ENCODE measurements around the gene ARHGAP4.
A peak's percentile ranks its signal among the peaks of the same experiment; 100 is the strongest.

Gene ARHGAP4

DNA sequence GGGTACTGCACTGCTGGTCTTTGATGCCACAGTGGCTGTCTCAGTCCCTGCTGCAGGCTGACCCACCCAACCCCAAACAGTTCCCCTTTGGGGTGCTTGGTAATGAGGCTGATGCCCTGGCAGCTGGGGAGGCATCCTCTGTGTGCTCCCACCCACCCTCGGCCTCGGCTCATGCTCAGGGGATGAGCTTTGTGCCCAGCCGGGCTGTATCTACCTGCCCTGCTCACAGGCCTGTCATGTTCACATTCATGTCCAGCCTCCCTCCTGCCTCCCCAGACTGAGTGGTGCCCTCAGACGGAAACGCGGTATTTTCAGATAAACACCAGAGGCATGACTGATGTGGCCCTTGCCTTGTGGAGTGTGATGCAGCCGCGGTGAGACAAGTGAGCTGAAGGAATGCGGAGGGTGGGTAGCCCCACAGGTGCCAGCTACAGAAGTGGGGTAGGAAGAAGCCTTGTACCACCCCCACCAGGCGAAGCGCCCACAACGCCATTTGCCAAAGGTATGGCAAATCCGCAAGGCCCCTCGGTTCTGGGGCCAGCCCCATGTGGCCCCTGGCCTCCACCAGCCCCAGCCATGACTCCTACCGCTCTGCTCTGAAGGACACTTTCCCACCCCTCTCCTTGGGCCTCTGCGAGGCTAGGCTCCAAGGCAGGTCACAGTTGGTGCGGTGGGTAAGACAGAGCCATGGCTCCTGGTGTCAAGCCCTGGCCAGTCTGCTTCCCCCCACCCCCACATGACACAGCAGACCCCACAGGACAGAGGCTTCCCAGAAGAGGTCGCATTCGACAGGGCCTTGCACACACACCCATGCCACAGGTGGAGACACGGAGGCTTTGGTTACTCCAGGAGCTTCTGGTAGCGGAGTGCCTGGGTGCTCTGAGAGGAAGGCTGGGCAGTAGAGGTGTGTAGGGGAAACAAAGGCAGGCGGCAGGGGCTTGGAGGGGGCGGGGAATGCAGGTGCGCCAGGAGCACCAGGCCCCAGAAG, 20.2 kb upstream of the ARHGAP4 start:
- DNase-seq (ENCODE audit: low spot score): no peak

DNA sequence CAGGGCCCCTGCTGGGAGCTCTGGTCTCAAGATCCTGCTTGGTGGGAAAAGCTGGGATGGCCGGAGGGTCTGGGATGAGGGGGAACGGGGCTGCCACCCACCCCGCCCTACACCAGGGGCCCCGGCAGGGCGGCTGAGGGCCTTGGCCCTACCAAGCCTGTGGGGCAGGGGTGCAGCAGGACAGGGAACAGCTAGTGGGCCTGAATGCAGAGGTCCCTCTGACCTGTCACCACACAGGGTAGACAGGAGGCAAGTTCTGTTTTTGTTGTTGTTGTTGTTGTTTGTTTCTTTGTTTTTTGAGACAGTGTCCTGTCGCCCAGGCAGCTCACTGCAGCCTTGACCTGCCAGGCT, 18.7 kb upstream of the ARHGAP4 start:
- DNase-seq (ENCODE audit: low spot score): no peak

DNA sequence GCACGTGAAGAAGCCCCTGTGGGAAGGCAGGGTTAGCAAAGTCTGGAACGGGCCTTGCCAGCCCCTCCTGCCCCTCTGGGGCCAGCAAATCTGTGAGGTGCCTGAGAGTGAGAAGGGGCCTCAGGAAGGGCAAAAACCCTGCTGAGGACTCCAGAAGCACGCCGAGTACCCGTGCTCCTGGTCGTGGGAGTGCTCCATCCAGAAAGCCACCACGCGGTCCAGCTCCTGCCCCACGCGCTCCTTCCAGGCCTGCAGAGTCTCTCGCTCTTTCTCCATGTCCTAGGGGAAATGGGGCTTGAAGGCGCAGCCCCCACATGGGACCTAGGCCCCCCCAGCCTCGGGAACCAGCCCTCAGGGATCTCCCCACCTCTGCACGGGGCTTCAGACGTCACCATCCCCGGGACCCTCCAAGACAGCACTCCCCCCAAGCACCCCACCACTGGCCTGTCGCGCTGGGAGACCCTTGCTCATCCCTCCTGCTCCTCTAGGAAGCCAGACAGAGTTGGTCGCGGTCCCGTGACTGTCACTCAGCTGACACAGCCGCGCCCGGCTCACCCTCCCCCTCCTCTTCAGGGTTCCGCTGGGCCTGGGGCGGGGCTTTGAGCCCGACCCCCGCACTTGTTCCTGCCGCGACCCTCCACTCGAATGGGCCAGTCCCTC, 18.2 kb upstream of the ARHGAP4 start, which contains the start of gene RENBP:
TSS of gene RENBP (minus strand) at position 504 of the 660 bp plus-strand sequence. CDS start at position 471, 33 bp downstream.
- no peak for DNase-seq (ENCODE audit: low spot score)

DNA sequence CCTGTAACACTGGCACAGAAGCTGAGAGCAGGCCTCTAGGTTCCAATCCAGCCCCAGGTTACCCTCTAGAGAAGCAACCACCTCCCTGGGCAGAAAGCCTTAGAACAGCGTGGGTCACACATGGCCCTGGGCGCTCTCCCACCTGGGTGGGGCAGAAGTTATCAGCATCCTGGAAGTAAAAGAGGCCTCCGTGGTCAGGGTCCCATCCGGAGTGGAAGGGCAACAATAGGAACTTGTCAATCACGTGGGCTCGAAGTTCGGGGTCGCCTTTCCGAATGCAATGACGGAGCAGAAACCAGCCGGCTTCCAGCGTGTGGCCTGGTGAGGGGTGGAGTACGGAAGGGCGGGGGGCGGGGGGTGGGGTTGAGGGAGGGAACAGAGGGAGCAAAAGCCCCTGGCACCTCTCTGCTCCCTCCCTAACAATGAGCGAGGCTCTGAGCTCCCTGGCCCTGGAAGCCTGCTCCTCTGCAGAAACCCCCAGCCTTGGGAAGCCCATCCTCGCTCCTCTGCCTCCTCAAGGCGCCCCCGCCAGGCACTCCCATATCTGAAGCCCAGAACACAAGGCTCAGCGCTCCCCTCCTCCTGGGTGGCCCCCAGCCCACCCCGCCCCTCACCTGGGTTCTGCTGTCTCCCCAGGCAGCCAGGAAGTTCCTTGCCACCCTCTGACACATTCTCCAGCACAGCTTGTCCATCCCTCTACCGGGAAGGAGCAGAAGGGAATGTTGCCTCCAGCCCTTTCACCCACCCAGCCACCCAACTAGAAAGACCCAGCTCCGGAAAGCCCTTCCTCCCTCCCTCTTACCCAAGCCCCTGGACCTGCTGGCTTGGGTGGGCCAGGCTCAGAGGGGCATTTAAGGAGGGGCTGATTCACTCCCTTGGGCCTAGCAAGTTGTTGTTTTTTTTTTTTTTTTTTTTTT, 15.5 kb upstream of the ARHGAP4 start:
- no peak for DNase-seq (ENCODE audit: low spot score)

DNA sequence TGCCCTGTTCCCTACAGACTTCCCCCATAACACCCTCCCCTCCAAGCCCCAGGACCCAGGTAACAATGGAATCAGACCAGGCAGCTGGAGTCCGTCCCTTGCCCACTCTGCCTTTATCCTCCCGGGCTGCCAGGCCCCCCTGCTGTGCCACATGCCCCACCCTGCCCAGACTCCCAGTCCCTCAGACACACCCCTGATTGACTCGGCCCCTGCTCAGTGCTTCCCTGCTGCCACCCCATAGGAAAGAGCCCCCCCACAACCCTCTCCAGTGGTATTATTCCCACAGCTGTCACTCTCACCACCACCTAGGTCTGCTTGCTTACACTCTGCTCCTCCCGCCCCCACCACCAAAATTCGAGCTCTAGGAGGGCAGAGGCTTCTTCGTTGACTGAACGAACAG, 13.5 kb upstream of the ARHGAP4 start:
- DNase-seq (ENCODE audit: low spot score): no peak

DNA sequence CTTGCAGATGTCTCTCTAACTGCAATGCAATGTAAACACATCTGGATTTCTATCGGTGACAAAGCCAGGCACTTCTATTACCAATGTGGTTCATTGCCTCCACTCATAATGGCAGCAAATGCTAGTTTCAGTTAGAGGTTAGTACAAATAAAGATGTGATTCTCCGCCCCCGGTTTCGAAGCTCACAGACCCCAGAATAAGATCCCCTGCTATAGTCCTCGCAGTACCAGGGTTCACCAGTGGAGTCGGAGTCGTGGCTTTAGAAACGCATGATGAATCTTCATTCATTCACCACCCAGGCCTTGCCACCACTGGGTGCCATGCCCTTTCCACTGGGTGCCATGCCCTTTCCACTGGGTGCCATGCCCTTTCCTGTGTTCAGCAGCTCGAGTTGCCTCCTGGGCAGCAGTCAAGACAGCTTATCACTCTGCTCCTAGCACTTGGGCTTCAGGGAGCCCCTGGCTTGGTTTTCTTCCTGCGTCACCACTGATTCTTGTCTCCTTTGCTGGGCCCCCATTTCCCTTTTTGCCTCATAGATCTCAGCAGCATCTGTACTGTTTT, 12.2 kb upstream of the ARHGAP4 start:
- no peak for DNase-seq (ENCODE audit: low spot score)

DNA sequence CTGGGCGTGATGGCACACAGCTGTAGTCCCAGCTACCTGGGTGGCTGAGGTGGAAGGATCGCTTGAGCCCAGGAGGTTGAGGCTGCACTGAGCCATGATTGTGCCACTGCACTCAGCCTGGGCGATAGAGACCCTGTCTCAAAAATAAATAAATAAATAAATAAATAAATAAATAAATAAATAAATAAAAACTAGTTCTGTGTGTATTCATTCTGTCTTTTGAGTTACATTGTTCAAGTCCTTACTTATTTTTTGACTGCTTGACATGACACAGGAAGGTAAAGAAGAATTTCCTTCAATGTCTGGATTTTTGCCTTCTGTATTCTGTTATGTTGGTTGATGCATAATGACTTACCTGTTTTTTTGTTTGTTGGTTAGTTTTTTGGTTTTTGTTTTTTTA, 11.0 kb upstream of the ARHGAP4 start:
- no peak for DNase-seq (ENCODE audit: low spot score)

DNA sequence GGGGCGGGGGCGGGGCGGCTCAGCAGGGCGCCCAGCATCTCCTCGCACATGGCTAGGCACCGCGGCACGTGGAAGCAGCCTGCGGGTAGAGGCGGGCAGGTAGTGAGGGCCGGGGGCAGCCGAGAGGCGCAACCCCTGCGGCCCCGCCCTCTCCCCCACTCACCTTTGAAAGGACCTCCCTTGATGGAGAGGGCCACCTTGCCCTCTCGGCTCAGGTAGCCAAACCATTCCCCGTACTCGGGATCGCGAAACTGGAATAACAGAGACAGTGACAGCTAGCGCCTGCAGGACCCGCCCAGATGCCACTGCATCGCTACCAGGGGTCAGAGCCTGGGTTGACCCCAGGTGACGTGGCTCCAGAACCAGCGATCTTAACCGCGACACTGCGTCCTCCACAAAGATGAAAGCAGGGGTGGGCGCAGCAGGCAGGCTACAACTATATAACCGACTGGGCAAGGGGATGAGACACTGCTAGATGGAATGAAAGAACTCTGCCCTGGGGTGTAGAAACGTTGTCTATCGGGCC, 9.3 kb upstream of the ARHGAP4 start:
- DNase-seq (ENCODE audit: low spot score): no peak

DNA sequence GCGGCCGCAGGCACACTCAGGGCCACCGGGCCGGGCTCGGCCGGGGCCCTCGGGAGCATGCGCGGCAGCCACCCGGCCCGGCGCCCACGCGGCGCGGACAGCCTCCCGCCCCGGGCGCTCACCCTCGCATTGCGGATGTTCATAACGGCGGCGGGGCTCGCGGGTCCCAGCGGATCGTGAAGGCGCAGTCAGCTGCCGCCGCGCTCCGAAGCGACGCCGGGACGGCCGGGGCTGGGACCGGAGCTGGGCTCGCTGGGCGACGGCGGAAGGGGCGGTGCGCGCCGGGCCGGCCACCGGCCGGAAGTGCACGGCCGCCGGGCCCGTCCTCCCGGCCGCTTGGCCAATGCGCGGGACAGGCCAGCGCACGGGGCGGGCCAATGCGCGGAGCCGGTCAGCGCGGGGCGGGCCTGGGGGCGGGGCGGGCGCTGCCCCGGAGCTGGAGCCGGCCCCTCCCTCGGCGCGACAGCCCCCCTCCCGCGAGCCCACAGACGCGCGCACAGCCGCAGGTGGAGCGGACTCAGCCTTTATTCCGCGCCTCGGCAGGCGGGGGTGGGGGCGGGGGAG, 8.8 kb upstream of the ARHGAP4 start, which contains the start of gene NAA10:
TSS of gene NAA10 (minus strand) at position 276 of the 564 bp plus-strand sequence. CDS start at position 143, 133 bp downstream.
- DNase-seq (ENCODE audit: low spot score): peak; percentile 66

DNA sequence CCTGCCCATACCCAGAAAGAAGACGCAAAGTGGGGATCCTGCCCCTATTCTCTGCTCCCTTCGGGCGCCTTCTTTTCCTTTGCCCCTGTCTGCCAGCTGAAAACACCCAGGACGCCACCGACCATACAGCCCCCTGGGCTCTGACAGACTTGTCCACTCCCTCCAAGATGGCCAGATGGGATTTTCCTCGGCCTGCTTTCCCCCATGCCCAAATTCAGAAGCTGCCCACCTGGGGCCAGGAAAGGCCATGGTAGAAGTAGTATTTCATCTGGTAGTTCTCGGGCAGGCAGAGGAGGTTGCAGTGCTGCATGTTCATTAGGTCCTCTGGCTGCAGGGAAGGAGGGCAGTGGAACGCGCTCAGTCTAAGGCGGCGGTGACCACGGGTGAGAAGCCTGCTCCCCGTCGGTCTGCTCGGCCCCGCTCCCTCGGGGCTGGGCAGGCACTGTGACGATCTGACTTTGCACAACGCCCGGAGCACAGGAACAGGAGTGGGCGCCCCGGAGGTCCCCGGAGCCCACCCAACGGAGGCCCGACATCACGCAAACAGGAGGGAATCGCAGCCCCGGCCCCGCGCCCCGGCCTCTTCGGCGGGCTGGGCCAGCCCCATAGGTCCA, 8.2 kb upstream of the ARHGAP4 start:
- DNase-seq (ENCODE audit: low spot score): no peak

DNA sequence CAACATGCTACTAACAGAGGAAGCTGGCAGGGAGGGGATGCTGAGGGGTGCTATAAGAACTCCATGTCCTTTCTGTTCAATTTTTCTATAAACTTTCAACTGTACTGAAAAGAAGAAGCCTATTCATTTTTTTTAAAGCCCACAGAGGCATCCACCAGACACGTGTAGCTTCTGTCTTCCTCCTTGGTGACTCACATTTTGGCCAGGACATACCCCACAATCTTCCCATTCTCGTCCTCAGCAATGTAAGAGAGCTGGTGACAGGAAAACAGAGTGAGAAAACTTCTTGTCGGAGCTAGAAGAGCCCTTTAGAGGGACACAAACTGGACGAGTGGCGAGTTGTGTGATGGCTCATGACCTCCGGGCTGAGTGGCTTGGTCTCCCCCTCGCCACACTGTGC, 7.7 kb upstream of the ARHGAP4 start:
- no peak for DNase-seq (ENCODE audit: low spot score)

DNA sequence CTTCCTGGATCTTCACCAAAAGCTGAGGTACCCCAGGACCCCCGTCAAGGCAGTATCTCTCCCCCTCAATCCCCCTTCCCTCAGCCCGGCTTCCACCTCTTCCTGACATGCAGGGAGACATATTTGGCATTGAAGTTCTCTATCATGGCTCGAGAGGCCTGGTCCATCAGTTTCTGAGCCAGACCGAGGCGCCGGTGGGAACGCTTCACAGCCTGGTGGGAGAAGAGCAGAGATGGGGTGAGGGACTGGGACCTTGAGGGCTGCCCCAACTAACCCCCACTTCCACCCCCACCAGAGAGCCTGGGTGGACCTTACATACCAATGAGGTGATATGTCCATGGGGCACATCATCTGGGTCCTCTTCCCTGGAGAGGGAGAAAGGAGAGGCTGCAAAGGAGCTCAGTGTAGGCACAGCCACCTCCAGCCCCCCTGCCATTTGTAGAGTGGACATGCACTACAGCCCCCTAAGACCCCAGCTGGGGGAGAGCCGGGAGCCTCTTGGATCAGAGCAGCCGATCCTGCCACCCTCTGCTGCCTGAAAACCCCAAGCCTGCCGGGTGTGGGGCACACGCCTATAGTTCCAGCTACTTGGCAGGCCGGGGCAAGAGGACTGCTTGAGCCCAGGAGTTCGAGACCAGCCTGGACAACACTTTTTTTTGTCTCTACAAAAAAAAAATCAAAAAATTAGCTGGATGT, 6.3 kb upstream of the ARHGAP4 start:
- DNase-seq (ENCODE audit: low spot score): no peak

DNA sequence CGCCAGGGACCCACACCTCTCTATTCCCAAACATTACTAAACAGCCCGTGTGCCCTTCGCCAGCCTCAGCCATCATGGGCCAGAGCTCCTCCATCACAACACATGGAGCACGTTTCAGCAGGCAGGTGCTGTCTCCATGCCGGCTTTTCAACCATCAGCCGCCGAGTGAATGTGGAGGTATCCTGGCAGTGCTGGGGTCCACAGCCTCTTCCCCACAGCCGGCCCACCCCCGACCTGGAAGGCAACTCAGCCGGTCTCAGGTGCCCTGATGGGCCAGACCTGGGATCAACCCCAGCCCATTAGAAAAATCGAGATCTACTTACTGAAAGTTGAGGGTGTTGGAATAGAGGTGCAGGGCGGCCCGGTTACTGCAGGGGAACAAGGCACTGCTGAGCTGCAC, 5.7 kb upstream of the ARHGAP4 start:
- DNase-seq (ENCODE audit: low spot score): no peak

DNA sequence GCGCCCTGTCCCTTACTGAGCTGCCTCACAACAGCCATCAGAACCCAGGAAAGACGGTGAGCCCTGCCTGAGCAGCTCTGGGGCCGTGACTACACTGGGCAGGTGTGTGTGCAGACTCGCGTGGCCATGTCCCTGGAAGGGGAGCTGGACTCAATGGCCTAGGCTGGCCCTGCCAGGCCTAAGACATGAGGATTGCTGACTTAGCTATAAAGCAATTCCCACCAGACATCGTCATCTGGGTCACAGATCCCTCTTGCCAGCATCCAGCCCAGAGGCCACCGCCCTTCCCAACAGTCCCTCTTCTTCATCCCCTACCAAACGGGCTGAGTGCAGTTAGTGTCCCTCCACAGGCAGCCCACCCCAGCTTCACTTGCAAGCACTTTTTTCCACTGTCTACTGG, 5.1 kb upstream of the ARHGAP4 start:
- DNase-seq (ENCODE audit: low spot score): no peak

DNA sequence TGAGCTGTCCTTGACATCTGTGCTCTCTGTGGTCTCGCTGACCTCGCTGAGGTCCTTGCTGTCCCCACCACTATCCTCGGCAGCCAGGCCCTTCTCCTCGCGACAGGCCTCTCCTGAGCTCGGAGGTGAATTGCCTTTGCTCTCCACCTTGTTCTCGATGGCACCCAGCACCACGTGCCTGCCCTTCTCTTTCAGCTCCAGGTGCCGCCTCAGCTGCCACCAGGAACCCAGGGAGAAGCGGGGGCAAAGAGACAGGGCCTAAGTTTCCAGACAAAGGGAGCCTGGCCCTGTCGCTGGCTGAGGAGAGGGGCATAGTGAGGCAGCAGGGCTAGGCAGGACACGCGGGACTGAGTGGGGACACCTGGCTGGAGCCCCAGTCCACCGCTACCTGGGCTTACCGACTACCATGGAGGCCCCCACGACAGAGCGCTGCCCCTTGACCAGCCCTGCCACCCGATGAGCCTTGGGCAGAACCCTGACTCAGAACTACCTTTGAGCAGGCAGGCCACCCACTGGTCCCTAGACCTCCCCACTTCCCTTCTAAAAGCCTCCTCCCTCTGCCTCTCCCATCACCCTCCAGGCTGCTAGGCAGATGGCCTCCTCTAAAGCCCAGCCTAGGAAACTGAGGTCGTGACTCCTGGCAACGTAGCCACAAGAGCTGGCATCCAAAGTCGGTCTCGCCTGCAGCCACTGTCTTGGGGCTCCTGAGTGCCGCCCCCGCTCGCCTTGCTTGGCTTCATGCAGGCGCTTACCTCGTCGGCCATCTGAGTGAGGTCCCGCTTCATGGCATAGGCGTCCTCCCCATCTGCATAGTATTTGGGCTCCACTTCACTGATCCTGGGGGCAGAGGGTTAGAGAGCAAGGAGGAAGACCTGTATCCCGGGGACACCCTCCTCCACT, 4.2 kb upstream of the ARHGAP4 start:
- no peak for DNase-seq (ENCODE audit: low spot score)

DNA sequence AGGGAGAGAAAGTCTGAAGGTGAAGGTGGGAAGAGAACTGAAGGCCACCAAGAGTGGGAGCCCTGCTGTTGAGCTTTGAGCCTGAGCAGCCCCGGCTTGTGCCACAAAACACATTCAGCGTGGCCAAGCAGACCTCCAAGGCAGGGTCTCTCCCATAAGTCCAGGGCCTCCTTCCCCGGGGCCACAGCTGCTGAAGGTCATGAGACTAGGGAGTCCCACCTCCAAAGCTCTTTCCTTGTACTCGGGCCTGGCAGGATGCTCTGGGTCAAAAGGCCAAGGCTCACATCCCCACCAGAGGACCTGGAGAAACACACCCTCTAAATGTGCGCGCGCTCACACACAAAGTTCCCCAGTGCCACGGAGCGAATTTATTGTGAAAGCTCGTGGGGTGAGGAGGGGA, 3.5 kb upstream of the ARHGAP4 start:
- DNase-seq (ENCODE audit: low spot score): no peak

DNA sequence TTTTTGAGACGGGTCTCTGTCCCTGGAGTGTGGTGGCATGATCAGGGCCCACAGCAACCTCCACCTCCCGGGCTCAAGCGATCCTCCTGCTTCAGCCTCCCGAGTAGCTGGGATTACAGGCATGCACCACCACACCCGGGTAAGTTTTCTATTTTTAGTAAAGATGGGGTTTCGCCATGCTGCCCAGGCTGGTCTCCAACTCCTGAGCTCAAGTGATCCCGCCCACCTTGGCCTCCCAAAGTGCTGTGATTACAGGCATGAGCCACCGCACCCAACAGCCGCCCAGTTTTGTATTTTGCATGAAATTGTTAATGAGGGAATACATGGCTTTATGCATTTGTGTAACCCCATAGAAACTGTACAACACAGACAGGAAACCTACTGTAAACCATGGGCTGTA, 2.8 kb upstream of the ARHGAP4 start:
- DNase-seq (ENCODE audit: low spot score): no peak

DNA sequence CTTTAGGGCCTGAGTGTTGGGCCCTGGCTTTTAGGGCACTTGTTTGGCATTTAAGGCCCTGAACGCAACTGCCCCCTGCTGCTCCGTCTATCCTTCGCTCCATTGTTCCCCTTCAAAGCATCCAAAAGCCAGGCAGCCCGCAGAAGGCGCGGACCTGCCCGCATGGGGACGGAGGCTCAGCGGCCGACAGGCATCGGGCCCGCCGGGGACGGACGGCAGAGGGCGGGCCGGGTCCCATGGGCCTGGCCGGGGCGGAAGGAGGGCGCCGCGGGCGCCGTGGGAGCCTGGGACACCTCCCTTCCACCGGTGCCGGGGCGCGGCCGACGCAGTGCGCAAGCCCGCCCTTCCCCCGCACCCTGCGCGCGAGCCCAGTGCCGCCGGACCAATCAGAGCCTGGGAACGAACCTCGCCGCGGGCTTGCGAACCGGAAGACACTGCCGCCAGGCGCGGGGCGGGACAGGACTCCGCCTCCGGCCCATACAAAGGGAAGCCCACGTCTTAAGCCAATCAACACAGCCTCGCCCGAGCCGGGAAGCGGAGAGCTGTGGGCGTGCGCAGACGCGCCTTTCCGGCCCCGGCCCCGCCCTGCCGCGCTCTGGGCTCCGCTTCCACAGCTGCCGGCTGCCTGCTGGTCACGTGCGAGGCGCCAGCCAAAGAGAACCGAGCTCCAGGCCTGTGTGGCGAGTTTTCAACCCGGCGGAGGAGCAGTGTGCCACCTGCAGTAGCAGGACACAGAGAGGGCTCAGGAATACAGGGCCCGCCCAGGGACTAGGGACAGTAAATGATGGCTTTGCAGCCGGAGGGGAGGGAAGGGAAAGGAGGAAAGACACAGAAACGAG, 2.1 kb upstream of the ARHGAP4 start:
- DNase-seq (ENCODE audit: low spot score): peak; percentile 95

All from putamen (tissue), 1 donor.